ENCODE results near the gene NECAB3.
A peak's percentile ranks its signal among the peaks of the same experiment; 100 is the strongest.
"Not testable (repeated sequence)": the region's sequence is repeated elsewhere in the genome, so short reads cannot be mapped to it uniquely, and the experiment has no call there.

NECAB3 gene

DNA sequence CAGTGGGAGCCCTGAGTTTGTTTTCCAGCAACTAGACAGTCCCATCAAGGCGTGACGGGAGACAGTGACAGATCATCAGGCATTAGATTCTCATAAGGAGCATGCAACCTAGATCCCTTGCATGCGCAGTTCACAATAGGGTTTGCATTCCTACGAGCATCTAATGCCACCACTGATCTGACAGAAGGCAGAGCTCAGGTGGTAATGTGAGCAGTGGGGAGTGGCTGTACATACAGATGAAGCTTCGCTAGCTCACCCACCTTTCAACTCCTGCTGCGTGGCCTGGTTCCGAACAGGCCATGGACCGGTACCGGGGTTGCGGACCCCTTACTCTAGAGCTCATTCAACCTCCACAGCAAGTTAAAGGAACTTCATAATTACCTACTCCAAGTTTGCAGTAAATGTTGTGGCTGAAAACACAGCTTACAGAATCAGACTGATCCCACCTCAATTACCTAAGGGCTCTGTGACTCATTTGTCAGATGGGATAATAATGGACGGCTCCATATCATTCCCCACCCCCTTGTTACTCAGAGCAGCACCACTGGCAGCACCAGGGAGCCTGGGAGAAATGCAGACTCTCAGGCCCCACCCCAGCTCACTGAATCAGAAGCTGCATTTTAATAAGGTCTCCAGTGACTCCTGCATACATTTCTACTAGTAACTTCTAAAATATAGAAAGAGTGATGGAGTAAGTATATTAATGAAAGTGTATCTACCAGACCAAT, 30.1 kb upstream of the NECAB3 start:
- peak; percentile 33 for DNase-seq (ENCODE audit: low read depth)
- TF ChIP-seq, protein P1, sequence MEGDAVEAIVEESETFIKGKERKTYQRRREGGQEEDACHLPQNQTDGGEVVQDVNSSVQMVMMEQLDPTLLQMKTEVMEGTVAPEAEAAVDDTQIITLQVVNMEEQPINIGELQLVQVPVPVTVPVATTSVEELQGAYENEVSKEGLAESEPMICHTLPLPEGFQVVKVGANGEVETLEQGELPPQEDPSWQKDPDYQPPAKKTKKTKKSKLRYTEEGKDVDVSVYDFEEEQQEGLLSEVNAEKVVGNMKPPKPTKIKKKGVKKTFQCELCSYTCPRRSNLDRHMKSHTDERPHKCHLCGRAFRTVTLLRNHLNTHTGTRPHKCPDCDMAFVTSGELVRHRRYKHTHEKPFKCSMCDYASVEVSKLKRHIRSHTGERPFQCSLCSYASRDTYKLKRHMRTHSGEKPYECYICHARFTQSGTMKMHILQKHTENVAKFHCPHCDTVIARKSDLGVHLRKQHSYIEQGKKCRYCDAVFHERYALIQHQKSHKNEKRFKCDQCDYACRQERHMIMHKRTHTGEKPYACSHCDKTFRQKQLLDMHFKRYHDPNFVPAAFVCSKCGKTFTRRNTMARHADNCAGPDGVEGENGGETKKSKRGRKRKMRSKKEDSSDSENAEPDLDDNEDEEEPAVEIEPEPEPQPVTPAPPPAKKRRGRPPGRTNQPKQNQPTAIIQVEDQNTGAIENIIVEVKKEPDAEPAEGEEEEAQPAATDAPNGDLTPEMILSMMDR (conservative IDR thresholded peaks at IDR 0.05; ENCODE audit: control insufficient read depth, insufficient read depth, low read depth, low read length) = no peak
- H3K4me3 ChIP-seq (ENCODE audit: control insufficient read depth, low read depth, low read length) = no peak overlapping the region

DNA sequence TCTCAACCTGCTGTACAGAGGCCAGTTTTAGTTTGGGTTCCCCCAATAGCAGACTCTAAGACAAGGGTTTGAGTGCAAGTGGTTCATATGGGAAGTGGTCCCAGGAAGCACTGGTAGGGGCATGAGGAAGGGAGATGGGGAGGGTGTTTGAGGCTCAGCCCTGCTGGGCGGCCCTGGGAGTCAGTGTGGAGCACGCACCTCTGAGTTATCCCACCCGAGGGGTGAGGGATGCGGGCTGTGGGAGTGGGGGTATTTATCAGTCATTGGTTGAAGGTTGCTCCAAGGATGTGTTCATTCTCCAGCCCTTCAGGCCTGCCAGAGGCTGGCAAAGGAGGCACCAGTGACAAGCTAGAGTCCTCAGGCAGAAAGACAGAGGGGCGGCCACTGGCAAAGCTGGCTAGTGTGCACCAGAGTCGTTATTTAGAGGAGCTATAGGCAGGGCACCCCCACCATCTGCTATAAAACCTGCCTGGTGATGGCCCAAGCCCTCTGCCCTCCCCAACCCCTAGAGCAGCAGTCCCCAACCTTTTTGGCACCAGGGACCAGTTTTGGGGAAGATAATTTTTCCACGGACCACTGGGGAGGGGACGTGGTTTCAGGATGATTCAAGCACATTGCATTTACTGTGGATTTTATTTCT, 29.4 kb upstream of the NECAB3 start:
- TF ChIP-seq, protein P1 (conservative IDR thresholded peaks at IDR 0.05; ENCODE audit: control insufficient read depth, insufficient read depth, low read depth, low read length) = no peak
- H3K4me3 ChIP-seq (ENCODE audit: control insufficient read depth, low read depth, low read length) = no peak overlapping the region
- no peak for DNase-seq (ENCODE audit: low read depth)

DNA sequence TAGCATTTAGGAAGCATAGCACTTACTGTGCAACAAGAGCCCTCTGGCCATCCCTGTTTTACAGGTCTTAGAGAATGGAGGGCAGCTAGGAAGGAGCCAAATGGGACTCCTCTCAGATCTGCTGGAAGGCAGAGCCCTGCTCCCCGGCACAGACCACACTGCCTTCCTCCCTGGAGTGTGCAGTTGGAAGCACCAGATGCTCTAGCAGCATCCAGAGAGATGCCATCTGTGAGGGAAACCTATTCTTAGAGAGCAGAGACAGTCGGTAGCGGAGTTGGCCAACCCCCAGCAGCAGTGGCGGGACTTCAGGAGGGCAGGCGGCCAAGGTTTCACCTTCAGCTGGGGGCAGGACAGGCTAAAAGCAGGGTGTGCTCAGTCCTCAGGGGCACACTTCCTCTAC, 28.6 kb upstream of the NECAB3 start:
- no peak overlapping the region for H3K4me3 ChIP-seq (ENCODE audit: control insufficient read depth, low read depth, low read length)
- no peak for DNase-seq (ENCODE audit: low read depth)
- TF ChIP-seq, protein P1 (conservative IDR thresholded peaks at IDR 0.05; ENCODE audit: control insufficient read depth, insufficient read depth, low read depth, low read length) = no peak

DNA sequence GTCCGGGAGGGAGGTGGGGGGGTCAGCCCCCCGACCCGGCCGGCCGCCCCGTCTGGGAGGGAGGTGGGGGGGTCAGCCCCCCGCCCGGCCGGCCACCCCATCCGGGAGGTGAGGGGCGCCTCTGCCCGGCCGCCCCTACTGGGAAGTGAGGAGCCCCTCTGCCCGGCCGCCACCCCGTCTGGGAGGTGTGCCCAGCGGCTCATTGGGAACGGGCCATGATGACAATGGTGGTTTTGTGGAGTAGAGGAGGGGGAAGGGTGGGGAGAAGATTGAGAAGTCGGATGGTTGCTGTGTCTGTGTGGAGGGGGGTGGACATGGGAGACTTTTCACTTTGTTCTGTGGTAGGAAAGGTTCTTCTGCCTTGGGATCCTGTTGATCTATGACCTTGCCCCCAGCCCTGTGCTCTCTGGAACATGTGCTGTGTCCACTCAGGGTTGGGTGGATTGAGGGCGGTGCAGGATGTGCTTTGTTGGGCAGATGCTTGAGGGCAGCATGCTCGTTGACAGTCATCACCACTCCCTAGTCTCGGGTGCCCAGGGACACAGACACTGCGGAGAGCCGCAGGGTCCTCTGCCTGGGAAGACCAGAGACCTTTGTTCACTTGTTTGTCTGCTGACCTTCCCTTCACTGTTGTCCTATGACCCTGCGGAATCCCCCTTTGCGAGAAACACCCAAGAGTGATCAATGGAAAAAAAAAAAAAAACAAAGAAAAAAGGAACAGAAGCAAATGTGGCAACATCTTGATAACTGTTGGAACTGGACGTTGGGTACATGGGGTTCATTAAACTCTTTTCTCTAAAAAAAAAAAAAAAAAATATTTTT, 27.6 kb upstream of the NECAB3 start:
- no peak for DNase-seq (ENCODE audit: low read depth)
- TF ChIP-seq, protein P1 (conservative IDR thresholded peaks at IDR 0.05; ENCODE audit: control insufficient read depth, insufficient read depth, low read depth, low read length) = no peak
- H3K4me3 ChIP-seq (ENCODE audit: control insufficient read depth, low read depth, low read length) = no peak overlapping the region

DNA sequence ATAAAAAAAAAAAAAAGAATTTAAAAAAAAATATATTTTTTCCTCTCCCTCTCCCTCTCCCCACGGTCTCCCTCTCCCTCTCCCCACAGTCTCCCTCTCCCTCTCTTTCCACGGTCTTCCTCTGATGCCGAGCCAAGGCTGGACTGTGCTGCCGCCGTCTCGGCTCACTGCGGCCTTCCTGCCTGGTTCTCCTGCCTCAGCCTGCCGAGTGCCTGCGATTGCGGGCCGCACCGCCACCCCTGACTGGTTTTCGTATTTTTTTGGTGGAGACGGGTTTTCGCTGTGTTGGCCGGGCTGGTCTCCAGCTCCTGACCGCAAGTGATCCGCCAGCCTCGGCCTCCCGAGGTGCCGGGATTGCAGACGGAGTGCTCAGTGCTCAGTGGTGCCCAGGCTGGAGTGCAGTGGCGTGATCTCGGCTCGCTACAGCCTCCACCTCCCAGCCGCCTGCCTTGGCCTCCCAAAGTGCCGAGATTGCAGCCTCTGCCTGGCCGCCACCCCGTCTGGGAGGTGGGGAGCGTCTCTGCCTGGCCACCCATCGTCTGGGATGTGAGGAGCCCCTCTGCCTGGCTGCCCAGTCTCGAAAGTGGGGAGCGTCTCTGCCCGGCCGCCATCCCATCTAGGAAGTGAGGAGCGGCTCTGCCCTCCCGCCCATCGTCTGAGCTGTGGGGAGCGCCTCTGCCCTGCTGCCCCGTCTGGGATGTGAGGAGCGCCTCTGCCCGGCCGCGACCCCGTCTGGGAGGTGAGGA, 26.6 kb upstream of the NECAB3 start:
- not testable (repeated sequence) for H3K4me3 ChIP-seq (ENCODE audit: control insufficient read depth, low read depth, low read length); DNase-seq (ENCODE audit: low read depth)

DNA sequence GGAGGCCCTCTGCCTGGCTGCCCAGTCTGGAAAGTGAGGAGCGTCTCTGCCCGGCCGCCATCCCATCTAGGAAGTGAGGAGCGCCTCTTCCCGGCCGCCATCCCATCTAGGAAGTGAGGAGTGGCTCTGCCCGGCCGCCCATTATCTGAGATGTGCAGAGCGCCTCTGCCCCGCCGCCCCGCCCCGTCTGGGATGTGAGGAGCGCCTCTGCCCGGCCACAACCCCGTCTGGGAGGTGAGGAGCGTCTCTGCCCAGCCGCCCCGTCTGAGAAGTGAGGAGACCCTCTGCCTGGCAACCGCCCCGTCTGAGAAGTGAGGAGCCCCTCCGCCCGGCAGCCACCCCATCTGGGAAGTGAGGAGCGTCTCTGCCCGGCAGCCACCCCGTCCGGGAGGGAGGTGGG, 24.7 kb upstream of the NECAB3 start:
- not testable (repeated sequence) for H3K4me3 ChIP-seq (ENCODE audit: control insufficient read depth, low read depth, low read length); DNase-seq (ENCODE audit: low read depth)

DNA sequence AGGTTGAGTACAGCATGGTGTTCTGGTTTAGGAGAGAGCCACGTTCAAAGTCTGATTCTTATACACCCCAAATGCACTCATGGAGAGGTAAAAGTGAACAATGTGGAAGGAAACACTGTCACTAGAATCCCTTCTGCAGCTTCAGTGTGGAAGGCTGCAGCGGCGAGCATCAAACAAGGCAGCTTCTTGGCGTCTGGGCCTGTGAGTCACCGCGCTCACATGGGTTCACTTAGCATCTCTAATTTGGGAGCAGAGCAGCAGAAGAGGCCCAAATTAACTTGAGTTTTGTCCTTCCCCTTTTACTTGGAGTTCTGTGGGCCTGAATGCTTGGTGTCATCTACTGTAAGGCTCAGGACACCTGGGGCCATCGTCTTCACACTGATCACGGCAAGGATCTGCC, 22.9 kb upstream of the NECAB3 start:
- peak; percentile 82 for DNase-seq (ENCODE audit: low read depth)
- TF ChIP-seq, protein P1 (conservative IDR thresholded peaks at IDR 0.05; ENCODE audit: control insufficient read depth, insufficient read depth, low read depth, low read length) = no peak
- no peak overlapping the region for H3K4me3 ChIP-seq (ENCODE audit: control insufficient read depth, low read depth, low read length)

Measured in fibroblast of mammary gland (primary cell).